ENCODE data around the gene TRAM2. TPM values are rescaled to one million over a fixed set of nuclear protein-coding genes. Genes with fewer than 3 reads are reported as not detected.

The TRAM2 gene
- total and polyA plus RNA-seq, 2 of the 4 experiments (the other 2 are of a cell fraction): 77.2 to 95.7 TPM

DNA sequence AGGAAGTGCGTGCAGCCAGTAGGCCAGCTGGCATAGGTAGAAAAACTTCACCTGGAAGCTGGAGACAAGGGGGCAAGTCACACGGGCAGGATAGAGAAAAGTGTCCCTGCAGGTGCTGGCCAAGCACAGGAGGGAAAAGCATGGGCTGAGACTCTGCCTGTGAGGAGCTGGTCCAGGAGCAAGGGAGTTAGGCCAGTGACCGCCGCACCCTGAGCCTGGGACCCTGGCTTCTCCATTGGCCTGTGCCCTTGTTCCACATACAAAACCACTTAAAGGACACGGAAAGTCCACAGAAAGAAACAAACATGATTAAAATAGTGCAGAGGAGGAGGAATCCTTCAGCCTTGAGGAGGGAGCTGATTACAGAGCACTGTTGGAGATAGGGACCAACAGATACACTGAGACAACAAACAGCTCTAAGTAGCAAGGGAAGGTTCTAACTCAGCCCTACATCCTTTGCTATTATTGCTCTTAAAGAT lies 68.6 kb downstream of the TRAM2 start:
- Histone ChIP-seq H2AFZ (replicated peaks; ENCODE audit: low read length, poor library complexity) (no peak overlapping the region), H3K23ac (ENCODE audit: low read depth, low read length) (no peak overlapping the region), H3K4ac (ENCODE audit: low read depth, low read length) (peak overlapping the region; percentile 59), H4K5ac (ENCODE audit: low read depth, low read length) (peak overlapping the region; percentile 10; the same call in 1 of the 2 replicates), H4K91ac (ENCODE audit: insufficient read depth, low read depth, low read length) (peak overlapping the region; percentile 68), H3K9me3 (ENCODE audit: control insufficient read depth, insufficient read depth, low read length) (no peaks in the 10 kb centered on the region), H3K14ac (replicated peaks; ENCODE audit: low read depth, low read length) (0 out of 2 replicates have a peak overlapping the region, but pooled peaks have one; percentile 18), H4K20me1 (ENCODE audit: insufficient read depth, low read length) (no peaks in the 10 kb centered on the region), H2AK9ac (replicated peaks; ENCODE audit: low read depth, low read length, poor library complexity) (peak overlapping the region; percentile 42), H2BK15ac (ENCODE audit: low read depth, low read length) (0 out of 3 replicates have a peak overlapping the region, but pooled peaks have one; percentile 1), H2AK5ac (ENCODE audit: low read depth, low read length) (peak overlapping the region; percentile 9; the same call in 1 of the 2 replicates), H3K9ac (ENCODE audit: low read depth, low read length) (no peak overlapping the region), H3K27me3 (ENCODE audit: control insufficient read depth, insufficient read depth, low read length) (no peaks in the 10 kb centered on the region), H3K9me1 (ENCODE audit: insufficient read depth, low read length) (peaks cover 40% of the 10 kb centered on the region), H2BK5ac (ENCODE audit: low read depth, low read length, poor library complexity, severe bottlenecking) (peak overlapping the region; percentile 35), H3K56ac (ENCODE audit: extremely low read depth, insufficient read depth, low read length) (no peak overlapping the region), H3K18ac (ENCODE audit: low read depth, low read length) (peak overlapping the region; percentile 43), H3K4me1 (ENCODE audit: control insufficient read depth, insufficient read depth, low read length) (peaks cover 43% of the 10 kb centered on the region), H3K4me3 (ENCODE audit: insufficient read depth, low read depth, low read length) (no peak overlapping the region), H2BK20ac (ENCODE audit: low read depth, low read length) (peak overlapping the region; percentile 21), H2BK120ac (ENCODE audit: low read depth, low read length) (peak overlapping the region; percentile 22), H3K4me2 (ENCODE audit: low read depth, low read length) (no peak overlapping the region), H4K8ac (ENCODE audit: low read depth in 2 of 2, low read length in 2 of 2) (peak overlapping the region in 1 of 2 experiments; percentile 27; a peak in 1 of 4 replicates), H3K36me3 (ENCODE audit: control insufficient read depth, insufficient read depth, low read length) (peaks cover 75% of the 10 kb centered on the region), H3K27ac (ENCODE audit: insufficient read depth, low read length) (no peak overlapping the region), H3K79me1 (ENCODE audit: low read depth in 1 of 2, low read length in 2 of 2) (peaks cover 49 to 83% of the 10 kb centered on the region in 2 experiments)
- intact Hi-C loops (cut with micrococcal nuclease): no loop called here
- in situ Hi-C loops (cut with MboI; ENCODE audit: low sequenced_read_pairs): no loop called here
- dilution Hi-C loops (cut with HindIII; ENCODE audit: low sequenced_read_pairs, unreplicated experiment): no loop called here
- POLR2A ChIA-PET (ENCODE audit: unreplicated experiment): no interaction called here
- 100% methylated on average over 2 of the region's 5 CpGs; no CpG with 5 or more reads in 1 of the 2 experiments for WGBS, 2 experiments (ENCODE audit: extremely low coverage in 2 of 2, insufficient read length in 1 of 2)
- TF ChIP-seq POLR2A (IDR thresholded peaks at IDR 0.05; ENCODE audit: low read depth, low read length) (no peak), CHD1 (IDR thresholded peaks at IDR 0.05; ENCODE audit: low read depth, low read length) (no peak)
- BruUV-seq (replicated peaks): no TSS peak
- no peak for DNase-seq
- CTCF ChIA-PET: no interaction called here
- ATAC-seq (ENCODE audit: low read depth): no peak

All from IMR-90 (cell line).